HG03457 (cell line): ENCODE measurements around the gene CLEC4F.

Source experiments
- ATAC-seq: cut with Tn5 transposase; IDR thresholded peaks from one replicate; pipeline ENCODE4 v1.9.1; 2021; ENCODE audit warnings: moderate number of reproducible peaks; ENCODE audit not compliant: unreplicated experiment

The CLEC4F gene, protein sequence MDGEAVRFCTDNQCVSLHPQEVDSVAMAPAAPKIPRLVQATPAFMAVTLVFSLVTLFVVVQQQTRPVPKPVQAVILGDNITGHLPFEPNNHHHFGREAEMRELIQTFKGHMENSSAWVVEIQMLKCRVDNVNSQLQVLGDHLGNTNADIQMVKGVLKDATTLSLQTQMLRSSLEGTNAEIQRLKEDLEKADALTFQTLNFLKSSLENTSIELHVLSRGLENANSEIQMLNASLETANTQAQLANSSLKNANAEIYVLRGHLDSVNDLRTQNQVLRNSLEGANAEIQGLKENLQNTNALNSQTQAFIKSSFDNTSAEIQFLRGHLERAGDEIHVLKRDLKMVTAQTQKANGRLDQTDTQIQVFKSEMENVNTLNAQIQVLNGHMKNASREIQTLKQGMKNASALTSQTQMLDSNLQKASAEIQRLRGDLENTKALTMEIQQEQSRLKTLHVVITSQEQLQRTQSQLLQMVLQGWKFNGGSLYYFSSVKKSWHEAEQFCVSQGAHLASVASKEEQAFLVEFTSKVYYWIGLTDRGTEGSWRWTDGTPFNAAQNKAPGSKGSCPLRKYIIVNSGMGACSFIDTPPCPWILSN

DNA sequence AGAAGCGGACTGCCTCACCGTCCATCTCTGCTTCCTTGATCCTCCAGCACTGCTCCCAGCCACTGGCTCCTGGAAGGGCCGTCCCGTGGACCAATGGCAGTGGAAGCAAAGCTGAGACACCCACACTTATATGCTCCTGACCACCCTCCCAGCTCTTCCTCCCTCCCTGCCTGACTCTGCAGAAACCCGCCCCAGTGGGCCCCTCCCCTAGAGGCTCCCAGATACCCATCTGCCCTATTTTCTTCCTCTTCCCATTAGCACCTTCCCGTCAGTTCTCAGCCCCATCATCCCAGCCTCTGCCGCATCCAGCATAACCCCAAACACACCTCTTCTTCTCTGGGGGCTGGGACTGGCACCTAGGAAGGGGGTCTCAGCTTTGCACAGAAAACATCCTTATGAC lies at the start of gene CLEC4F:
Gene CLEC4F, minus strand, starts transcription at position 101 of the 400 bp plus-strand sequence. Its CDS starts 76 bp downstream, at position 25.
- no peak for ATAC-seq

DNA sequence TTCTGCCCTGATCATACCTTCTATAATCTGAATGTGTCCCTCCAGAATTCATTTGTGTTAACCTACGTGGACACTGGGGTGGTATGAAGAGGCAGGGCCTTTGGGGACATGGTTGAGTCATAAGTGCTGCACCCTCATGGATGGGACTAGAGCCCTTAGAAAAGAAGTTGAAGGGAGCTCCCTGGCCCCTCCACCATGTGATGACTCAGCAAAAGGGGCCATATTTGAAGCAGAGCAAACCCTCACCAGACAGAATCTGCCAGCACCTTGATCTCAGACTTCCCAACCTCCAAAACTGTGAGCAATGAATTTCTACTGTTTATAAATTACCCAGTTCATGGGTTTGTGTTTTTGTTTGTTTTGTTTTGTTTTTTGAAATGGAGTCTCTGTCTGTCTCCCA lies 48.6 kb upstream of the CLEC4F start:
- ATAC-seq = no peak

DNA sequence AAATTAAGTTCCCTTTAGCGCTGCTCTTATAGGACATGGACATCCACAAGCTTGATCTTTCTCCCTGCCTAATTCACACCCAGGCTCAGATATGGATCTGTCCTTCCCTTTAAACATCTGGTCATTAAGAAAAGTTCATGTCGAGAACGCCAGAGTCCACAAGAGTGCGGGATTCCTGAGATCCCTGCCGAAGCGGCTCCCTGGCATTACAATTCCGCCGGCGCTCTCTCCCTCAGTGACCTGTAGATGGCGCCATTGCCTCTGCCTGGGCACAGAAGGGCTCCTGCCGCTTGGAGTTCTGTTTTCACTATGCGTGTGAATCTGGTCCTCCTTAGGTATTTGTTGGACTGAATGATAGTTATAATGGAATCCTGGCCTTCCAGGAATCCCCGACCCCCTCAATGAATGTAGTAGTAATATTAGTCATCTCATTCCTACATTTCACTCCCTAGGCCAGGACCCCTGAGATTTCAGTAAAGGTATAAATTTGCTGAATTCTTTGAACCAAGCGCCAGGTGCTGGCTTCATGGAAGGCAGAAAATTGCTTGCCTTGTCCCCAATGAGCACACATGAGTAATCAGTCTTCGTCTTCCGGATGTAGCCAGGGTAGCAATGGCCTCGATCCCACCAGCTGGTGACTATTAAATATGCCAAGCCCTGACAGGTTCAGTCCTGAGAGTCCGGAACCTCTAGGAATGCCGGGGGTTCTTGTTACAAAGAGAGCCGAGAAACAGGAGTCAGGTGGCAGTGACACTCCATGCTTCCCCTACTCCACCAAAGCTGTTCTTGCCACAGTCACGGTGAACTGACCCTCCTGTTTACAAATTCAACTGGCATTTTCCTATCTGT lies 41.6 kb upstream of the CLEC4F start:
- ATAC-seq = no peak

DNA sequence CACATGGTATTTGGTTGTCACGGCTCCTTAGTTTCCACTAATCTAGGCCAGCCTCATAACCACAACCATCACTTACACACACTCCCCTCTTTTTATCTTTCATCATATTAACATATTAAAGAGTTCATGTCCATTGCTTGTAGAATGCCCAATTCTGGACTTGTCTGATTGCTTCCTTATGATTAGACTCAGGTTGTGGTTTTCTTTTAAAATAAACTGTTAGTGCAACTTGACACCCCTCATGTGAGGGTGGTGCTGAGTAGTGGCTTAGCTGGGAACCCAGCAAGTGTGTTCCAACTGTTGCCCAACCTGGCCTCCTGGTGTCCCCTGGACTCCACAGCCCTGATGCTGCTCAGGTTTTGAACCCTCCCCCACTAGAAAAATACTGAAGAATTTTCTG lies 35.3 kb upstream of the CLEC4F start:
- ATAC-seq = no peak

DNA sequence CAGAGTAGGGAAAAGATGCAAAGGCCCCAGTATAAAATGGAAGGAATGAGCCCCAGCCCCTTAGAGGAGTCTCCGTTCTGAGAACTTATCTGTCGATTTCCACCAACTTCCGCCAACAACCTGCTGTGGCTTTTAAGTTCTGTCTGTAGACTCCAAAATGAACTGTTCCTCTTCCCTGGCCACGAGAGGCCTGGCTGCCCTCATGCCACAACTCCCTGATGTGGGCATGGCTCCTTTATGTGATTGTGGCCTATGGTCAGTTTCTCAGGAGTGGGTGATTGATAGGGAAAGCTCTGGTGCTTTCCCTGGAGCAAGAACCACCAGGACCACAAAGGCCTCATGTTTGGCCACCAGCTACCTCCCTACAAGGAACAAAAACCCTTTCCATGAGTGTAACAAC lies 34.0 kb upstream of the CLEC4F start:
- ATAC-seq = no peak

DNA sequence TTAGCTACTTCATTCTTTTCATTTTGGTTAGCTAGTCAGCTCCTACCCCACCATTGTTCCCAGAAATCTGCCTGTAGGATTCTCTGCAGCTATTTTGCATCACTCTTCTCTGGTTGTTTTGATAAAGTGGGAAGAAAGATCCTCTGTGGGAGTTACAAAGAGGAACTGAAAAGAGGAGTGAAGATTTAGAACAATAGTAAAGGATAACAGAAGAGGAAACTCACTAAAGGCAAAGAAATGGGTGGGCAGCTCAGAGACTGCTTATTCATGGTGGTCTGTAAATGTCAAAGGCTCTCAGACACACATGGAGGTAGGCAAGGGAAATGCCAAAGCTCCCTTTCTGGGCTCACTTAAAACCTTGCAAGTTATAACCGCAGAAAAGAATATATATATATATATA lies 32.4 kb upstream of the CLEC4F start:
- no peak for ATAC-seq

DNA sequence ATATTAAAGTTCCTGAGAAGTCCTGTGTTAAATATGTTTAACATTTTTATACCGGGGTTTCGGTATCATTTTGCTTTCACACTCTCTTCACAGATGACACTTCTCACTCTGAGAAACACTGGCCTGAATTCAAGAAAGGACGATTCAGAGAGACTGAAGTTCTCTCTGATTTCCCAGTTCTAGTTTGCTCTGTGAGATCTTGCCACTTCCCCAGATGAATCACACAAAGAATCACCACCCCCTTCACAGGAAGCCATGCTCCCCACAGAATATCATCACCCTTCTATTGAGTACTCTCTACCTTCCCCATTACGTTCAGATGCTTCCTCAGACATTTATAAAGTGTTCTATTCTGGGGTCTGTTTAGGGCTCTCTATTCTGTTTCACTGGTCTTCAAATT lies 31.3 kb upstream of the CLEC4F start:
- no peak for ATAC-seq

DNA sequence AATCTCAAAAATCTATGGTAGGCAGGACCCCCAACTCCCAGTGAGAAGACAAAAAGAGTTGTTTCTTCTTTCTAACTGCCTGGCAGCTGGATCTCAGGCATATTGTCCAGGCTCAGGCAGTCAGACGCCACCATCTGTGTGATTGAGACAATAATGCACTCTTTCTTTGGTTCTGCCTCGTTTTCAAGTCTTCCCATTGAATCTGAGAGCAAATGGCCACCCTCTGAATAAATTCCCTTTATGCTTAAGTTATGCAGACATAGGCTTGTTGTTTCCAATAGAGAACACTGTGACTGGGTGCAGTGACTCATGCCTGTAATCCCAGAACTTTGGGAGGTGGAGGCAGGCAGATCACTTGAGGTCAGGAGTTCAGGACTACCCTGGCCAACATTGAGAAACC lies 30.5 kb upstream of the CLEC4F start:
- ATAC-seq = no peak

DNA sequence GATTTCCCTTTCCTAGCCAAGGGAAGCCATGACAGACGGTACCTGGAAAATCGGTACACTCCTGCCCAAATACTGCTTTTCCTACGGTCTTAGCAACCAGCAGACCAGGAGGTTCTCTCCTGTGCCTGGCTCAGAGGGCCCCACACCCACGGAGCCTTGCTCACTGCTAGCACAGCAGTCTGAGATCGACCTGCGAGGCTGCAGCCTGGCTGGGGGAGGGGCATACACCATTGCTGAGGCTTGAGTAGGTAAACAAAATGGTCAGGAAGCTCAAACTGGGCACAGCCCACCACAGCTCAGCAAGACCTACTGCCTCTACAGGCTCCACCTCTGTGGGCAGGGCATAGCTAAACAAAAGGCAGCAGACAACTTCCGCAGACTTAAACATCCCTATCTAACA lies 22.0 kb upstream of the CLEC4F start:
- no peak for ATAC-seq

DNA sequence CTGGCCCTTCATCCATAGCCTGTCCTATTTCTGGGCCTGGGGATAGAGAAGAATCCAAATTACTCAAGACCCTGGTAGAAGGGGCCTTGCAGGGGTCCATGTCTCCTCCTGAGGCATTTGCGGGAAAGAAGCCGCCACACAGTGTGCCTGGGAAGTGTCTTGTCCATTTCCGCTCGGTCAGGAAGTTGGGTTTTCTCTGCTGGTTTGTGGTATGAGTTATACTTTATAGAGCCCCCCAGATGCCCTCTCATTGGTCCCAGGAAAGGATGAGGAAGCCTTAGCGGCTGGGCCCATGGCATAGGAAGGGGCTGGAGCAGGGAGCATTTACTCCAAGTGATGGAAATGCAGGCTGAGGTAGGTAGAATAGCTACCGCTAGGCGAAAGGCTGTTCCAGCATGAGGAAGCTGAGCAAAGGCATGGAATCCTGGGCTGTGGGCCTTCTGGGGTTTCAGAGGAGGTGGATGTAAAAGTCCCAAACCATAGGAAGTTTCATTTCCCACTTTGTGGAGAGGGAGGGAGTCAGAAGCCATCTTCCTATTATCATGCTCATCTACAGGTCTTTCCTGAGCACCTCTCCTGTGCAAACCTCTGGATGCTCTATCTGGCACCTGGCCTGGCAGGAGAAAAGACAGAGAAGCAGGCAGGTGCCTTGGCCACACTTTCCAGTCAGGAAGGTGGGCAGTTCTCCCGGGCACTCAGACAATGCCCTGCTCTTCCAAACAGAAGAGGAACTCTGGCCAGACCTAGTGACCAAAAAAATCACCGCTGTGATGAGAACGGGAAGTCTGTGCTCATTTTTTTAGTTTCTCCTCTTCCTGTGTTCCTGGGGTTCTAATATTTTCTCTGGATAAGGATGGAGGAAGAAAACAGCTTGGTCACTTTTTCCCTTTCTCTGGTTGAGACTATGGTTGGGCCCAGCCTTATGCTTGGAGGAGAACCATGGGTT lies 17.9 kb upstream of the CLEC4F start:
- ATAC-seq = no peak

DNA sequence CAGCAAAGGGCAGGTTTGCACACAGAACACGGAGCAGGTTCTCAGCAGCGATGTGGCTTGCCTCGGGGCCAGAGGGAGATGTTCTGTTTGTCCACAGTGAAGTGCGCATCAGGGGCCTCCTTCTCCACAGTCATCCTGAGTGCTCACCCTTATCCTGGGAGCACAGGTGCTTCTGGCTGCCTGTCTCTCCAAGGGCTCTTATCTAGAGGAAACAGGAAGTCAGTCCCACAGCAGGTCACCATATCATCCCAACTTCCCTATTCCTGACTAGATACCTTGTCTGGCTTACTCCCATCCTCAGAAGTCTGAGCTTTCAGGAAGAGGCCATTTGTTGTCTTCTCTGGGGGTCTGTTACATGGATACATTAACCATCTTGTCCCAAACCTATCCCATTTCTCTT lies 15.2 kb upstream of the CLEC4F start, which contains the start of gene CD207:
Gene CD207, minus strand, starts transcription at position 174 of the 400 bp plus-strand sequence. Its CDS starts 40 bp downstream, at position 134.
- no peak for ATAC-seq

DNA sequence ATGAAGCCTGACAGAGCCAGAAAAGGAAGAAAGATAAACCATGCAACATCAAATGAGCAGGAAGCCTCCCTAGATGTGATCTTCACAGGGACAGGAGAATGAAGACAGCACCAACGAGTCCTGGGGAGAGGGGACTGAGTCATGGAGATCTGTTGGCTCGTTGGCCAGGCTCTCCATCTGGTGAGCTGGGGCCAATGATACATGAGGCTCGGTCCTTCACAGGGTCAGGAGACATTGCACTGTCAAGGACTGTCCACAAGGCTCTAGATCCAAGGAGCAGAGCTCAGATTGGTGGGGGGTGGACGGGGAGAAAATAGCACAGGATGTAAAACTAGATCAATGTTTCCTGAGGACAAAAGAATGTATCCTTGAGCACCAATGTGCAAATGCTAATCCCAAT lies 14.5 kb upstream of the CLEC4F start:
- no peak for ATAC-seq

DNA sequence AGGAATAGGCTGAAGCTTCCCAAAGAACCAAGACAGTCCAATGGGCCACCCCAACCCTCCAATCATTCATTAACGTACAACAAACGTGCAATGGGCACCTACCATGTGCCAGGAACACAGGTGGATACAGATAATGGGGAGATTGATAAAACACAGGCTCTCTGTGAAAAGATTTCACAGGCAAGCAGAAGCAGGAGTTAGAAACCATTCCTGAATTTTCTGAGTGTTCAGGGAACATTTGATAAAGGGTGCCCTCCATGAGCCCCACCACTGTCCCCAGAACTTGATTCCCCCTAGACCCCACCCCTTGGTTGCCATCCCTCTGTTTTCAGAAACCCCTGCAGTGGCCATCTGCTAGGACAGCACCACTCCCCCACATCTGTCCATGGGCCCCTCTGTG lies 13.7 kb upstream of the CLEC4F start:
- ATAC-seq = no peak

DNA sequence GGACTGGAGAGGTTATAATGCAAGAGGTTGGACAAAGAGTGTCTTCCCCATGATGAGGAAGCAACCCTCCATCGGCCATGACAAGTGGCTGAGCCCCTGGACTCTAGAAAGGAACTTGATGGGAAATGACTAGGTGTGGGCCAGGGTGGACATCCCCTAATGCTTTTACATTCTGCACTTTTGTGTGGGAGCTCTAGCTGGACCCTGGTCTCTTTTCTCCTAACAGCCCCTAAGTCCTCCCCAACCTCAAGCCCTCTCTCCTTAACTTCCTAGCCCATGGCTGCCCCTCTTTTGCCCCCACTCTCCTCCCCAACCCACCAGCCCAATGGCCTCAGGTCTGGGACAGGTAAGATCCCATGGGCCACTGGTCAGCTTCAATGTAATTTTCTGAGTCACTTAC lies 12.8 kb upstream of the CLEC4F start:
- ATAC-seq = no peak

DNA sequence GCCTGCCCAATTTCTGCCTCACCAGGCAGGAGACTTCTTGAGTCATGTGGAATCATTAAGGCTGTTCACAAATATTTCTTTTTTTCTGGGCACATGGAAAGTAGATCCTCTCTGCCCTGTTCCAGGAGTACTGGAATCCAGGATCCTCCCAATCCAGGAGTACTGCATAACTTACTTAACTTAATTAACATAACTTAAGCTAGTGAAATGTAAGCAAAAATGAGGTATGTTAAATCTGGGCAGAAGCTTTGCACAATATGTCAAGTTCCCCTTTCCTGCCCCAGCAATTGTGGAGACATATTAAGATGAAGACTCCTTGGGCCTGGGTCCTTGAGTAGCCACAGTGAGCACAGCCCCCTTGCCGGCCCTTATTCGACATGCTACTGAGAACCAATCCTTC lies 12.0 kb upstream of the CLEC4F start:
- ATAC-seq = no peak

DNA sequence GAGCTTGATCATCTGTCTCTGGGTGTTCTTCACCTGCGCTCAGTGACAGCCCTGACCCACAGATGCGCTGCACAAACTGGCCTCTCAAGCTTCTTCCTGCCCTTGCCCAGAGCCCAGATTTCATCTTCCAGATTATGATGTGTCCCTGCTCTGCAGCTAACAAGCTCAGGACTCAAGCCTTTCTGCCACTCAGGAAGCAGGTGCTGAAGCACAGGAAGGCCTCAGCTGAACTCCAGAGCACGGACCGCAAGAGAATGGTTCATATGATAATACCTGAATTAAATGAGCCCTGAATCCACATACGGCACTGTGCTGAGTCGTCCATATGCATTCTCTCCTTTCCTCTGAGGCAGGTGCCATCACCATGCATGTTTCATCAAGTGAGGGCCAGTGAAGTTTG lies 11.5 kb upstream of the CLEC4F start:
- no peak for ATAC-seq

DNA sequence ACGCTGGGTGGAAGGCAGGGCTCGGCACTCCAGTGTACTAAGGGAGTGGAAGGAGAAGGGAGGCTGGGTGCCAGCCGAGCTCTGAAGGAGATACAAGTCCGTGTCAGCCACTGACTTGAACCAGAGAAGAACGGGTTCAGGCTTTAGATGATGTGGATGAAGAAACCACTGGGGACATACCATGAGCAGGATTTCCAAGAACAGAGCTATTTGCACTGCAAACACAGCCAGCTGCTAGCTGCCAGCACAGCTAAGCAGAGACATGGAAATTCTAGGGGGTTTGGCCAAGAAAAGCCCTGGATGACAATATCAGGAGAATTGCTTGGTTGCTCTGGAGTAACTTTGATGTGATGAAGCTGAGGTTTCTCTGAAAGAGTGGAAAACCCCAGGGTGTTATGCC lies 10.0 kb upstream of the CLEC4F start:
- ATAC-seq = no peak

DNA sequence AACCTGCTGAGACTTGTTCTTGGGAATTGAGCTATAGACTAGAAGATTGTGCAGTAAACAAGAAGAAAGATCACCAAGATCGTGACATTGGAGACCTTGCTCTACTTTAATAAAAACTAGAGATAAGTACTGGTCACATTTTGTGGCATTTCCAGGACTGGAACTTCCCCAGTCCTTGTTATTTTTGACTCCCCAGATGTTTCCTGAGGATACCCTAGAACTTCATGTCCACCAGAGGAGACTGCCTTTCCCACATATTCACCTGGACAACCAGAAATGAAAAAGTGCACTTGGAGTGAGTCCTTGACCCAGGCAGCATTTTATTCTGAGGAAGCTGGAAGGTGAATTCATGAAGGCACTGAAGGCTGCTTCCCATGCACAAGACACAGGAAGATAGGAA lies 9.5 kb upstream of the CLEC4F start:
- ATAC-seq = no peak

DNA sequence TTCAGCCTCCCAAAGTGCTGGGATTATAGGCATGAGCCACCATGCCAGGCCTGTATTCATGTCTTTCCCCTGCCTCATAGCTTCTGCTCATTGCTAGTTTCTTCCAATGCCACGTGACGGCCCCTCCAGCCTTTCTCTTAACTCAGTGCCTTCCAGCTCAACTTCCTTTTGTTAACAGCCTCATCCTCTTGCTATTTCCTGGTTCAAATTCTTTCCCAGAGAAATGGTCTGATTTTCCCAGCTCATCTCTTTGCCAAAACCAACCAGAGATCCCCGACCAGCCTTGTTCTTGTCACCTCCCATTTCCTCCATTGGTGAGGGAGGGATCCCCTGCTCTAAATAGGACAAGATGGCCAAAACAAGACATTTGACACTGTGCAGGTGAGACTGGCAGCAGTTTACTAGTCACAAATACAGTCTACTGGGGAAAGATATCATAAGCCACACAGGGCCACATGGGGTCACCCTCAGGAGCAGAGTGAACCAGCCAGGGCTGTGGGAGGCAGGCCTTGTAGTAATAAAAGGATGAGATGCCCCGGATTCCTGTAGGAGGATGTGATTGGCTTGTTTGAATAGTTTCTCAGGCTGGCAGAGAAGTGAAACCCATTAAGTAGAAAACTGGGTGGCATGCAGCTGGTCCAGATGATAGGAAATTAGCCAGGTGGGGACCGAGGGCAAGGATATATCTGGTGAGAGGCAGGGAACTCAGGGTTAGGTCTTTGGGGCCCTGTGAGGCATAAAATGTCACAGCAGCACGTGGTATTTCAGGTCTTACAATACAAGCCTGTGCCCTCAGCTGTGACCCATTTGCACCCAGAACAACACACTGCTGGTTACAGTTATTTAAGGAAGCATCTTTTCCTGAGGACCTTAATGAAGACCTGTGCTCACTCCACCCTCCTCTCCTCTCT lies 8.8 kb upstream of the CLEC4F start:
- ATAC-seq = no peak

DNA sequence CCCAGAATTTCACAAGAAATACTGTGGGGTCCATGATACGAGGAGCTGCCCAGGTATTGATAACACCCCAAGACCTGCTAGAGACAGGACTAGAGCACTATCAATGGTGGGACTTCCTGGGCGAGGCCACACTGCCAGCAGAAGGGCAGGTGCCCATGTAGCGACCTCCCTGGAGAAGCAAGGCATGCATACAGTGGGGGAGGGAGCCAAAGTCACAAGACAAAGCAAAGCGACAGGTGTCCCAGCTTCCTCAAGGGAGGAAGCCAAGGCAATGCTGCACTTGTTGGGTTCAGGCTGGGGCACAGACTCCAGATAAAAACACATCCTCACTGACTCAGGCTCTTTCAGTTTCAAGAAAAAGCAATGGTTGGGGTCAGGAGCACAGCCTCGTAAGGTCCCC lies 7.7 kb upstream of the CLEC4F start:
- ATAC-seq = no peak
